22Rv1 (cell line): ENCODE data around the gene DNAJC16.

Source experiments
- CTCF ChIP-seq: fragments of 450-650 bp; IDR thresholded peaks from 2 replicates; pipeline ENCODE4 v1.5.1; 2017; ENCODE audit warnings: mild to moderate bottlenecking
- ZFX ChIP-seq: fragments of 450-650 bp; IDR thresholded peaks from 2 replicates; pipeline ENCODE4 v1.6.1; 2017; ENCODE audit warnings: antibody characterized with exemption, borderline replicate concordance

DNA sequence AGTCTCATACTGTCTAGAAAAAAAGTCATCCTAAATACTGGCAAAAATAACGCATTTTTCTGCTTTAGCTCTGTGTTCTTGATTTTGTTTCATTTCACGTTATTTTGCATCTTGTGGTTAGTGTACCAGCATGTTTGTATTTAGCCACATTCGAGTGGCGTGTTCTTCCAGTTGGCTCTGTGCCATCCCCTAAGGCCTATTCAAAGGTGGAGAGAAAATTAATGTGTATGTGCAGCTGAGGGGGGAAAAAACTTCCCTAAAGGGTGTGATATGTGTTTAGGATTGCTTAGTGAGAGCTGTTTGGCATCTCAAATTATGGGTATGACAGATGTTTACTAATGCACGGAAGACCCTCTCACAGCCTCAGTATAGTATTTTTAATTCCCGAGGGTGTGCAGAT is 12.1 kb downstream of the DNAJC16 start:
- TF ChIP-seq CTCF (no peak), ZFX (no peak)
